ENCODE data around the gene SPART.

The SPART gene

DNA sequence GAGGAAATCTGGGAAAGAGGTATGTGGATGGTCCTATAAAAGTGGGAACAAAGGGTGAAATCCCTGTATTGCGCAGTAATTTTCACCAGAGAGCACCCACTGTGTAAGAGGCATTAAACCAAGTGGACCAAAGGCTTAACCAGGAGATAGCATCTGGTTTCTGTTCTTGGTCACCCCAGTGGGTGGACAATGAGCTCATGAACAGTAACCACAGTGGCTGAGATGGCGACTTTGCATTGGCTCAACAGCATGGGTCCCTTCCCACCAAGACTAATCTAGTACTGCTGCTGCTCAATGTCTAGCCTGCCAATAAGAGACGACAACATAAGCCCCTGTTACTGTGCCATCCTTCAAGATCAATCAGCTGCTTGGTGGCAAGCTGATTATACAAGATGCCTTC lies 85.2 kb downstream of the SPART start:
- no peak for DNase-seq (ENCODE audit: low spot score)
- no peak for TF ChIP-seq CTCF (IDR thresholded peaks at IDR 0.05; ENCODE audit: extremely low read depth, missing control alignments)

DNA sequence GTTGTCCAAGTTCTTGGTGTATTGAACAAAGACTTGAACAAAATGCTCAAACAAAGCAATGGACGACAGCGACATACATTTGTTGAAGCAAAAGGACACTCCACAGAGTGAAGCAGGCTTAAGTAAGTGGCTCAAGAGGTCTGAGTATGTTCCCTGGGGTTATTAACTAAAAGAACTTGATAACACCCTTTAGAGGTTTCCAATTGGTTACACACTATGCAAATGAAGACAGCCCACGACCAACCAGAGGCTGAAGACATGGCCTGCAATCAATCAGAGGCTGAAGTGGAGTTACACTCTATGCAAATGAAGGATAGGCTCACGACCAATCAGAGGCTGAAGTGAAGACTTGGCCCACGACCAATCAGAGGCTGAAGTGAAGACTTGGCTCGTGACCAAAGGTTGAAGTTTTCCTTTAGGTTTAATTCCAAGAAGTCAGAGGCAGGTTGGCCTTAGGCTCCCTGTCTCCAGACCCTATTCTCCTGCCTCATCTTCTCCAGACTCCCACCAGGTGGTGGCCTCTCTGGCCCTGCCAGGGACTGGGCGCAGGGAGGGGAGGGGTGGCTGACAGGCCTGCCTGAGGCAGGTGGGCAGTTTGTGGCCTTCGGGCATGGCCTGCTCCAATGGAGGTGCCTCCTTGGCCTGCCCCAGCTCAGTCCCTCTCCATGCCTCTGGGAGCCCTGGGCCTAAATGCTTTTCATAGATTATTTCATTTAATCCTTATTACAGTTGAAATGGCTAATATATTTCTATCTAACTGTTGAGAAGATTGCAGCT lies 86.6 kb downstream of the SPART start:
- DNase-seq (ENCODE audit: low spot score) = no peak
- no peak for TF ChIP-seq CTCF (IDR thresholded peaks at IDR 0.05; ENCODE audit: extremely low read depth, missing control alignments)

DNA sequence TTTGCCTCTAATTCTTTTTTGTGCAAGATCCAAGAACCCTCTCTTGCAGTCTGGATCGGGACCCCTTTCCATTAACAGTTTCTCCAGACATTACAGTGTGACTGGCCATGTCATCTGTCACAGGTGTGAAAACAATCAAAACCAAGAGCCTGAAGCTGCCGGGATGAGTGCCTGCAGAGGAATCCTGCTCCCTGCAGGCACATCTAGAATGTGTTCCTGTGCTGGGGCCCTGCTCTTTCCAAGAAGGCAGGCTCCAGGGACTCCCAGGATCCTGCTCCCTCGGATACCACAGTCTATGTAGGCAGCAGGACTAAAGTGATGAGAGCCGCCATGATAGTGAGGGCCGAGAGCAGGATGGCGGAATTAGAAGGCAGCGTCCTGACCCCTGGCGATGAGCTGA lies 87.4 kb downstream of the SPART start:
- DNase-seq (ENCODE audit: low spot score) = no peak
- TF ChIP-seq CTCF (IDR thresholded peaks at IDR 0.05; ENCODE audit: extremely low read depth, missing control alignments) = no peak
